HepG2 (cell line): ENCODE data around the gene FBXL13. TPM values are rescaled to one million over a fixed set of nuclear protein-coding genes. Genes with fewer than 3 reads are reported as not detected.

Experiments used
- ATAC-seq: fragments of 200-7000 bp; cut with Tn5 transposase; 3 replicates; pipeline ENCODE4 v1.9.1; 2020; ENCODE audit warnings: mild to moderate bottlenecking, moderate library complexity
- BruUV-seq: library from RNA; stranded (reverse); fragments of 400-500 nt; replicated peaks from 2 replicates; lab custom pipeline; 2021; lab: Mats Ljungman, UMichigan
- CTCF ChIA-PET: fragments of 300-600 bp; formaldehyde crosslinking; extraction: SDS; loops from one replicate; lab custom pipeline; 2021; ENCODE audit warnings: low total read pairs, inconsistent platforms, low intra/inter-chr PET ratio; lab: Yijun Ruan, JAX
- POLR2A ChIA-PET: fragments of 350-600 bp; sonication (Branson Sonifier 250); formaldehyde crosslinking; loops from one replicate; lab custom pipeline; 2020; ENCODE audit warnings: antibody characterized with exemption, inconsistent platforms; lab: Yijun Ruan, JAX
- DNase-seq: peaks from one replicate; pipeline ENCODE4 v3.0.0-alpha.2; 2015; ENCODE audit warnings: low spot score
- FAIRE-seq: peaks from 3 replicates; lab custom pipeline; 2011; peaks lifted over from hg19 to GRCh38; lab: Jason Lieb, UNC
- H2AFZ ChIP-seq: one replicate; pipeline ENCODE4 v1.6.1; 2011; ENCODE audit warnings: low read length, inconsistent platforms
- H3K27ac ChIP-seq: fragments of 300-600 bp; 3 replicates; pipeline ENCODE4 v1.8.0; 2011; ENCODE audit warnings: mixed run types, mild to moderate bottlenecking, mixed read lengths, low read length, inconsistent platforms; ENCODE audit not compliant: insufficient read depth; ENCODE audit errors: extremely low read length
- H3K27me3 ChIP-seq, 2 experiments: fragments of 200-600 bp in 1 of 2; 2 replicates in 1 of 2; 3 replicates in 1 of 2; pipeline versions ENCODE4 v1.6.0 to v1.8.0; 2011; ENCODE audit warnings: low read length in 2 of 2, mild to moderate bottlenecking in 2 of 2, moderate library complexity in 2 of 2, inconsistent platforms in 1 of 2; ENCODE audit not compliant: insufficient read depth in 2 of 2, control insufficient read depth in 1 of 2
- H3K36me3 ChIP-seq, 2 experiments: fragments of 200-600 bp in 1 of 2; replicated peaks in 1 of 2; 2 replicates in 1 of 2; 3 replicates in 1 of 2; pipeline versions ENCODE4 v1.5.1 to v1.8.0; 2011; ENCODE audit warnings: low read length in 2 of 2, inconsistent platforms in 1 of 2; ENCODE audit not compliant: insufficient read depth in 2 of 2, control insufficient read depth in 1 of 2
- H3K4me1 ChIP-seq: 2 replicates; pipeline ENCODE4 v1.5.1; 2012; ENCODE audit warnings: low read length, inconsistent platforms; ENCODE audit not compliant: insufficient read depth
- H3K4me2 ChIP-seq: 2 replicates; pipeline ENCODE4 v1.6.0; 2011; ENCODE audit warnings: low read depth, low read length, inconsistent platforms
- H3K4me3 ChIP-seq, 3 experiments: fragments of 200-600 bp in 1 of 3; sonication (generic), shearing (Covaris generic) in 1 of 3; replicated peaks in 1 of 3; 2 replicates each; pipeline ENCODE4 v1.5.1; 2011 to 2016; ENCODE audit warnings: low read length in 3 of 3, inconsistent platforms in 2 of 3, low read depth in 2 of 3, mild to moderate bottlenecking in 2 of 3, control low read depth in 1 of 3, mixed read lengths in 1 of 3; ENCODE audit not compliant: insufficient read depth in 1 of 3
- H3K79me2 ChIP-seq: one replicate; pipeline ENCODE4 v1.6.1; 2011; ENCODE audit warnings: low read length, inconsistent platforms; ENCODE audit not compliant: insufficient read depth
- H3K9ac ChIP-seq: 2 replicates; pipeline ENCODE4 v1.6.0; 2011; ENCODE audit warnings: mild to moderate bottlenecking, low read depth, low read length, inconsistent platforms; ENCODE audit not compliant: insufficient read depth
- H3K9me3 ChIP-seq: 2 replicates; pipeline ENCODE4 v1.5.1; 2012; ENCODE audit warnings: mild to moderate bottlenecking, low read length
- H4K20me1 ChIP-seq: 2 replicates; pipeline ENCODE4 v1.6.0; 2011; ENCODE audit warnings: inconsistent platforms, mild to moderate bottlenecking, low read length, moderate library complexity; ENCODE audit not compliant: insufficient read depth
- E2F5 ChIP-seq: sonication (generic); formaldehyde crosslinking; conservative IDR thresholded peaks from 2 replicates; pipeline ENCODE4 v1.4.0; 2020; ENCODE audit warnings: missing genetic modification reagents
- EED ChIP-seq: sonication (generic); formaldehyde crosslinking; IDR thresholded peaks from 2 replicates; pipeline ENCODE4 v1.5.0; 2020; ENCODE audit warnings: mild to moderate bottlenecking, missing genetic modification reagents
- GRHL1 ChIP-seq: sonication (generic); formaldehyde crosslinking; conservative IDR thresholded peaks from 2 replicates; pipeline ENCODE4 v1.8.0; 2022; ENCODE audit warnings: missing genetic modification reagents
- HNRNPUL1 ChIP-seq: fragments of 200-400 bp; formaldehyde crosslinking; IDR thresholded peaks from 2 replicates; pipeline ENCODE4 v1.6.1; 2017; ENCODE audit warnings: low read depth, mild to moderate bottlenecking, low read length, moderate library complexity
- MTF1 ChIP-seq: sonication (generic); formaldehyde crosslinking; IDR thresholded peaks from 2 replicates; pipeline ENCODE4 v1.5.0; 2020; ENCODE audit warnings: missing genetic modification reagents
- PBX3 ChIP-seq: sonication (generic); formaldehyde crosslinking; IDR thresholded peaks from 2 replicates; pipeline ENCODE4 v1.8.1; 2023; ENCODE audit warnings: missing genetic modification reagents, inconsistent platforms, borderline replicate concordance
- PRPF4 ChIP-seq: fragments of 200-400 bp; formaldehyde crosslinking; IDR thresholded peaks from 2 replicates; pipeline ENCODE4 v1.6.1; 2016; ENCODE audit warnings: low read length, low read depth; ENCODE audit not compliant: poor library complexity, severe bottlenecking
- RARA ChIP-seq: IDR thresholded peaks from 2 replicates; pipeline ENCODE4 v1.6.1; 2016; ENCODE audit warnings: missing genetic modification reagents, missing compliant biosample characterization
- SIX1 ChIP-seq: sonication (generic); formaldehyde crosslinking; IDR thresholded peaks from 2 replicates; pipeline ENCODE4 v1.4.0; 2020; ENCODE audit warnings: missing genetic modification reagents, borderline replicate concordance
- TCF7L2 ChIP-seq: IDR thresholded peaks from 2 replicates; pipeline ENCODE4 v1.6.1; 2011; ENCODE audit warnings: mild to moderate bottlenecking, low read depth, low read length, moderate library complexity
- TOE1 ChIP-seq: sonication (generic); formaldehyde crosslinking; IDR thresholded peaks from 2 replicates; pipeline ENCODE4 v1.4.0; 2020; ENCODE audit warnings: mild to moderate bottlenecking, missing genetic modification reagents
- USF2 ChIP-seq, 2 experiments: sonication (generic) in 1 of 2; formaldehyde crosslinking in 1 of 2; IDR thresholded peaks; 2 replicates each; pipeline versions ENCODE4 v1.5.1 to v1.6.1; 2011 to 2020; ENCODE audit warnings: borderline replicate concordance in 1 of 2, low read depth in 1 of 2, low read length in 1 of 2, mild to moderate bottlenecking in 1 of 2, missing genetic modification reagents in 1 of 2, moderate library complexity in 1 of 2
- ZBTB2 ChIP-seq: sonication (generic); formaldehyde crosslinking; IDR thresholded peaks from 2 replicates; pipeline ENCODE4 v1.8.0; 2022; ENCODE audit warnings: low read depth, missing genetic modification reagents
- ZNF510 ChIP-seq: sonication (generic); formaldehyde crosslinking; IDR thresholded peaks from 2 replicates; pipeline ENCODE4 v1.4.0; 2020; ENCODE audit warnings: low read depth, mild to moderate bottlenecking, missing genetic modification reagents
- ZNF550 ChIP-seq: sonication (generic); formaldehyde crosslinking; IDR thresholded peaks from 2 replicates; pipeline ENCODE4 v1.4.0; 2020; ENCODE audit warnings: mild to moderate bottlenecking, missing genetic modification reagents, borderline replicate concordance
- ZNF674 ChIP-seq: sonication (generic); formaldehyde crosslinking; IDR thresholded peaks from 2 replicates; pipeline ENCODE4 v1.5.0; 2020; ENCODE audit warnings: low read depth, mild to moderate bottlenecking, missing genetic modification reagents
- ZNF773 ChIP-seq: sonication (generic); formaldehyde crosslinking; IDR thresholded peaks from 2 replicates; pipeline ENCODE4 v1.4.0; 2020; ENCODE audit warnings: missing genetic modification reagents, borderline replicate concordance
- ZSCAN29 ChIP-seq: sonication (generic); formaldehyde crosslinking; conservative IDR thresholded peaks from 2 replicates; pipeline ENCODE4 v1.4.0; 2020; ENCODE audit warnings: mild to moderate bottlenecking, missing genetic modification reagents
- WGBS: methylation state at CpG from one replicate; pipeline ENCODE4 v1.1.6; 2017; ENCODE audit warnings: low lambda C conversion rate; 5-methylcytosine and 5-hydroxymethylcytosine counted together
- in situ Hi-C: cut with HindIII; loops from 2 replicates; pipeline ENCODE4 v1.10.0; 2017; ENCODE audit warnings: low pct_unique_long_range_greater_than_20kb; ENCODE audit not compliant: extremely low pct_ligation_motif_present
- intact Hi-C: fragments of 100-400 bp; cut with micrococcal nuclease; formaldehyde crosslinking; loops from one replicate; pipeline ENCODE4 v1.10.0; 2022; ENCODE audit not compliant: unreplicated experiment
- polyA plus RNA-seq, 8 experiments: library from polyadenylated mRNA; depleted of rRNA in 3 of 8; stranded (reverse) in 7 of 8; unstranded in 1 of 8; fragments of >200 nt; fragmentation: Illumina TruSeq in 4 of 8; extraction: Trizol in 4 of 8; gene quantifications; 2 replicates each; pipeline versions ENCODE4 v1.2.1 to v1.2.3, GENCODE V29; 2011 to 2016; ENCODE audit warnings: low read depth in 4 of 8, missing spikeins in 1 of 8, mixed read lengths in 1 of 8; ENCODE audit not compliant: insufficient read depth in 1 of 8
- total RNA-seq, 5 experiments: library from RNA; depleted of rRNA; stranded (reverse); fragments of >200 nt; fragmentation: Illumina TruSeq; extraction: Trizol; gene quantifications; 2 replicates each; pipeline ENCODE4 v1.2.3, GENCODE V29; 2016; ENCODE audit warnings: low read depth in 1 of 5

FBXL13 gene
- total and polyA plus RNA-seq, 2 of the 13 experiments (the other 11 are each of a cell fraction or from before 2014, with no cell fraction given) = 0.24 to 0.77 TPM

- Histone ChIP-seq H3K27me3 (no peaks in the 10 kb centered on the region), H4K20me1 (no peaks in the 10 kb centered on the region), H3K79me2 (no peaks in the 10 kb centered on the region), H3K27ac (no peak overlapping the region), H3K4me2 (no peak overlapping the region), H3K9ac (no peak overlapping the region), H2AFZ (no peak overlapping the region), H3K4me3 (no peak overlapping the region), H3K4me1 (peaks cover 40% of the 10 kb centered on the region), H3K36me3 (no peaks in the 10 kb centered on the region; a peak in 1 of 5 replicates), H3K9me3 (no peaks in the 10 kb centered on the region)
- TF ChIP-seq ZBTB2 (CRISPR knock-in tag) (no peak), TCF7L2 (no peak), GRHL1 (CRISPR knock-in tag) (no peak), USF2 (IDR thresholded peaks at IDR 0.05; ENCODE audit: low read depth, low read length) (no peak), USF2 (CRISPR knock-in tag; IDR thresholded peaks at IDR 0.05; ENCODE audit: borderline replicate concordance) (no peak), ZNF674 (no peak), E2F5 (CRISPR knock-in tag) (no peak), TOE1 (no peak), ZSCAN29 (CRISPR knock-in tag) (no peak), RARA (CRISPR knock-in tag) (no peak), ZNF550 (no peak), PRPF4 (no peak), EED (CRISPR knock-in tag) (no peak), ZNF510 (CRISPR knock-in tag) (no peak), SIX1 (CRISPR knock-in tag) (no peak), MTF1 (CRISPR knock-in tag) (no peak), PBX3 (CRISPR knock-in tag) (no peak), HNRNPUL1 (no peak), ZNF773 (CRISPR knock-in tag) (no peak)
- no TSS peak for BruUV-seq
- ChIA-PET CTCF (no interaction called here), POLR2A (no interaction called here)
- FAIRE-seq (no peak), DNase-seq (no peak), ATAC-seq (no peak)
- intact Hi-C loops (no loop called here), in situ Hi-C loops (no loop called here)
- 100% methylated on average over 3 of the region's 3 CpGs for WGBS
Observed at GRCh38 chr7:102840404-102840803, 234.2 kb downstream of the FBXL13 start.
